HG03095 (cell line): ENCODE data around the gene TCHP.
"Not testable (repeated sequence)": the region's sequence is repeated elsewhere in the genome, so short reads cannot be mapped to it uniquely, and the experiment has no call there.

Source experiments
- ATAC-seq: cut with Tn5 transposase; IDR thresholded peaks from one replicate; pipeline ENCODE4 v1.9.1; 2021; ENCODE audit warnings: moderate library complexity; ENCODE audit not compliant: unreplicated experiment

The TCHP gene

DNA sequence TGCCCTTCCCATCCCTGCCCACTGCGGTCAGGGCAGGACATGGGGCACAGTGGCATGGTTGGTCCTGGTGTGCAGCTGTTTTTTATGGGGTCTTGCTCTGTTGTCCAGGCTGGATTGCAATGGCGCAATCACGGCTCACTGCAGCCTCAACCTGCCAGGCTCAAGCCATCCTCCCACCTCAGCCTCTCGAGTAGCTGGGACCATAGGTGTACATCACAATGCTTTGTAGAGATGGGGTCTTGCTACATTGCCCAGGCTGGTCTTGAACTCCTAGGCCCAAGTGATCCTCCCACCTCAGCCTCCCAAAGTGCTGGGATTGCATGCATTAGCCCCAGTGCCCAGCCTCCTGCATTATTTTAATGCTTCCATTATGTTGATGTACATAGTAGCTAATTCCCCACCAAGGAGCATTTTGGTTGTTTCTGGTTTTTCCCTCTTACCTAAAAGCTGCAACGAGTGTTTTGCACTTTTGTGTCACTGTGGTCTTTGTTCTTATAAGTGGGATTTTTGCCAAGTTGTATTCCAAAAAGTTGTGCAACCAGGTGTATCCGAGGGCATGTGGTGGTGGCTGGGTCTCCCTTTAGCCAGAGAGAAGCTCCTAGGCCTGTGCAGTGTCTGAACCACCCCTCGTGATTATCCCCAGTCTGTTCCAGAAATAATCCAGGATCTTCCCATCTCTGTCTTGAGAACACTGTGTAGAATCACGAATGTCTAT is 10.3 kb downstream of the TCHP start:
- ATAC-seq = no peak

DNA sequence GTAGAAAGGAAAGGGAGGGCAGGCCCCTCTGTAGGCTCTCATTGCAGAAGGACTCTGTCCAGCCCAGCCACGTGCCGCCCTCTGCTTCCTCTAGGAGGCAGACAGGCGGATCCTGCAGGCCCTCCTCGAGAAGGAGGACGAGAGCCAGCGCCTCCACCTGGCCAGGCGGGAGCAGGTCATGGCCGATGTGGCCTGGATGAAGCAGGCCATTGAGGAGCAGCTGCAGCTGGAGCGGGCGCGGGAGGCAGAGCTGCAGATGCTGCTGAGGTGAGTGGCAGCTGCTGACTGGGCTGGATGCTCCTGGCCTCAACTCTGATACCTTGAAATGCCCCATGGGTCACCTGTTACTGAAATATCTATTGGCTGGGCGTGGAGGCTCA is 10.9 kb downstream of the TCHP start:
- ATAC-seq = no peak

DNA sequence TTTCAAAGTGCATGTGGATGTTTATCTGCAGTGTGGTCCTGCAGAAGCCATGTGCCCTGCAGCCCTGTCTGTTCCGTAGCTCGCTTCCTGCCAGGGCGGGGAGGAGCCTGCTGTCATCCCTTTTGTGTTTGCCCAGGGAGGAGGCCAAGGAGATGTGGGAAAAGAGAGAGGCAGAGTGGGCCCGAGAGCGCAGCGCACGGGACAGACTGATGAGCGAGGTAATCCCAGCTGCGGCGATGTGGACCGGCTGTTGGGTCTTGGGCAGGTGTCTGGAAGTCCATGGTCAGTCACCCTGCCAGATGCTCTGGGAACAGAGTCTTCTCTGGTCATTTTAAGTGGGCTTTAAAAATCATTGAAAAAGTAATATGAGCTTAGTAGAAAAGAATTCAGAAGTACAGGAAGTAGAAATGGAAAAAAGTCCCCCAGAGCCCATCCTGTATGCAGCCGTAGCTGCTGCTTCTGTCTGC is 12.8 kb downstream of the TCHP start:
- no peak for ATAC-seq

DNA sequence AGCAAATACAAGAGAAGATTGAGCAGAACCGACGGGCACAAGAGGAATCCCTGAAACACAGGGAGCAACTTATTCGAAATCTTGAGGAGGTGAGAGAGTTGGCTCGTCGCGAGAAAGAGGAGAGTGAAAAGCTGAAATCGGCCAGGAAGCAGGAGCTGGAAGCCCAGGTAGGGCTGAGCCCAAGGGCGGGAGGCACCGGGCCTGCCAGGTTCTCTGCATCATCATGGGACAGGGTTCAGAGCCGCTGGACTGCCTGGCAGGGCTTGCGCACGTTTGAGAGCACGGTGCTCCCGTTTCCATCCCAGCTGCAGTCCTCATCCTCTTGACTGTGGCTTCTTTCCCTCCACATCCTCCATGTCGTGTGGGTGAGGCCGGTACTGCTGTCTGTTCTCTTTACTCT is 14.4 kb downstream of the TCHP start:
- no peak for ATAC-seq

DNA sequence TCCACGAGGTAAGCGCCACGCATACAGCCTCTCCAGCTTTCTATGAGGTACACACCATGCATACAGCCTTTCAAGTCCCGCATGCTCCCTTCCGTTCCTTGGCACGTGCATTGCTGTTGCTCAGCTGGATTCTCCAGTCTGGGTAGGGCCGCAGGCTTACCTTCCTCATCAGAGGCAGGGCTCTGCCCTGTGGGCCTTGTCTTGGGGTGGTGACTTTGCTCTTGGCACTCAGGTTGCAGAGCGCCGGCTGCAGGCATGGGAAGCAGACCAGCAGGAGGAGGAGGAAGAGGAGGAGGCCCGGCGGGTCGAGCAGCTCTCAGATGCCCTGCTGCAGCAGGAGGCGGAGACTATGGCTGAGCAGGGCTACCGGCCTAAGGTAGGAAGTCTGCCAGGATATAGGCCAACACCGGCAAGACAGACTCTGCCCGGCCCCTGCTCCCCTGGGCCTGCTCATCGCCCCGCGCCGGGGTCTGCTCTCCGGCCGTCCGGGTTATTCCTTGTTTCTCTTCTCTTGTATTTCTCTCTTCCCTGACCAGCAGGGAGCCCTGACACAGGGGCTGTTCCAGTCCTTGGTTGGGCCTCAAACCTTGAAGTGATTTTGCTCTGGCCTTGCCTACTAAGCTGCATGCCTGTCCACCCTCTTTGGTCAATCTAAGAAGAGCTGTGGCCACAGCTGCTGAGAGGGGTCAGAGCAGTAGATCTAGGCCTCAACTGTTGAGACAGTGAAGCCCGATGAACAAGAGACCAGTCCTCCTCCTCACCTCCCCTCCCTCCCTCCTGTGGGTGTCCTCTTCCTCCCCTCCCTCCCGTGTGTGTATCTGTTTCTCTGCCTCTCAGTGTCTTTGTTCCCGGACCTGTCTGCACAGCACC is 15.3 kb downstream of the TCHP start:
- ATAC-seq = no peak

DNA sequence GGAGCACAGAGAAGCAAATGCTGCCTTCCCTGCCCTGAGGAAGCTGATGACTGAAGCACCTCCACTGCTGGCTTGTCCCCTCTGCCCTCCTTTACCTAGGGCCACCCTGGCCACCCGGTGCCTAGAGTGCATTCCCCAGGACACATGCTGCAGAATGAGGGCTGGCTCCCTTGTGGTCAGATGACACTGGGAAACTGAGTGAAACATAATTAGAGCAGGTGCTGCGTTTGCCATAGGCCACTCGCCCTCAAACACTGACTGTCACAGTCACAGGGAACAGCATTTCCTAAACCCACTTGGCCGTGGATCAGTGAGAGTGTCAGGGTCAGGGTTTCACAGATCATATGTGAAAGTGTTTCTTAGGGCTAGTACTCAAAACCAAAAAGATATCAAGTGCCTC is 16.0 kb downstream of the TCHP start:
- no peak for ATAC-seq

DNA sequence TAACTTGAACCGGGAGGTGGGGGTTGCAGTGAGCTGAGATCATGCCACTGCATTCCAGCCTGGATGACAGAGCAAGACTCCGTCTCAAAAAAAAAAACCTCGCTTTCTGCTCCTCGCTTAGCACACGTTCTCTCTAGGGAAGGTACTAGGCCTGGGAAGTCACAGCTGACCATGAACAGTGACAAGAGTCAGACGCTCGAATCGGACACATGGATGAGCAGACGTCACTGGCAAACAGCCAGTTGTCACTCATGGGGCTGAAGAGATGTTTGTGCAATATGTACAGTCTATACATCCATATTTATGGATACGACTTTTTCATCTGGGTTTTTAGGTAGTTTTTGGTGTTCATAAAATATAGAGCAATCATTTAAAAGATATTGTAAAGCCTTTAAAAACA is 19.4 kb downstream of the TCHP start:
- ATAC-seq = no peak

DNA sequence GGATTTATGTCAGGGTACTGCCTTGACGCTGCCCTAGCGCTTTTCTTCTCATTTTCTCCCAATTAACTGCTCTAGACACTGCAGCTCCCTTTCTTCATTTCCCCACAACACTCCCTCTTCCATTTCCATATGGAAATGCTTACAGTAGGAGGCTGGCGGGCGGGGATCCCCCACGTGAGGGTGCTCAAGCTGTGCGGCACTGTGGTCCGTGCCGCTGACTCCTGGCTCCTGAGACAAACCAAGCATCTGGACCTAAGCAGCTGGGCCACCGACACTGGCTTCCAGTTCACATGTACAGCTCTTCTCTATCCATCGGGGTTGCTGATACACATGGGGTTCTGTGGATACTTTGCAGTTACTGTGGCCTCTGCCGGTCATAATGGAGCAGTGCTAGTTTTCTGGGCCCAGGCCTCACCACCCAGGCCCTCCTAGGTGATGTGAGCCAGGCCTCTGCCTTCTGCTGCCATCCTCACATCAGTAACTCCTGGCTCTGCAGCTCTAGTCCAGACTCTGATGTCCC is 20.2 kb downstream of the TCHP start:
- ATAC-seq = no peak

DNA sequence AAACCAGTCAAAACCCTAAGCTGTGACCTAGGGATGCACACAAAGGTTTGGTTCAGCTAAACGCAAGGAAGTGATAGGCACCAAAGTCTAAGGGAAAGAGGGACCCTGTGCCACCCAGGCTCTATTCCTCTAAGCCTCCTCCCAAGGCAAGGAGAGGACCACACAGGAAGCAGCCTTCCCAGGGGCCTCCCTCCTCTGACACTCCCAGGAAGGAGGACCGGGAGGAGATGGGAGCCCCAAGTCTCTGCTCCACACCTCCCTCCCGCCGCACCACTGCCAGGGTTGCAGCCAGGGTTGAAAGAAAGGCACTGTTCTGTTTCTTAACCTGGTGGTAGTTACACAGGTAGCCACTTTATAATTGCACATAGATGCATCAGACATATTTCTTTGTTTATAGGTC is 21.9 kb downstream of the TCHP start:
- no peak for ATAC-seq

DNA sequence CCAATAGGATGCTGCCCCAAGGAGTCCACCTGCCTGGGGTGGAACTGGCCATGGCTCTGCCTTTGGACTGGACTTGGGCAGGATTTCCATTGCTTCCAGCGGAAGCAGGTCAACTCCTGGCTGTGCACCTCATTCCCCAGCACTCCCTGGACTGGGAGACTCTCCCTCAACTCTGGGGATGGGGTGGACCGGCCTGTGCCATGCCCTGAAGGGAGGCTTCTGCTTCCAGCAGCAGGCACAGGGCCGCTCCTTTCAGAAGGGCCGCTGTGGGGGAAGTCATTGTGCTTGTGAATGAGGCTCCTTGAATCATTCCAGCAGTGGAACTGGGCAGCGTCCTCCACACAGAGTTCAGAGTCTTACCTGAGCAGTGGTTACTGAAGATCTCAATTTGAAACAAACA is 23.0 kb downstream of the TCHP start:
- no peak for ATAC-seq

DNA sequence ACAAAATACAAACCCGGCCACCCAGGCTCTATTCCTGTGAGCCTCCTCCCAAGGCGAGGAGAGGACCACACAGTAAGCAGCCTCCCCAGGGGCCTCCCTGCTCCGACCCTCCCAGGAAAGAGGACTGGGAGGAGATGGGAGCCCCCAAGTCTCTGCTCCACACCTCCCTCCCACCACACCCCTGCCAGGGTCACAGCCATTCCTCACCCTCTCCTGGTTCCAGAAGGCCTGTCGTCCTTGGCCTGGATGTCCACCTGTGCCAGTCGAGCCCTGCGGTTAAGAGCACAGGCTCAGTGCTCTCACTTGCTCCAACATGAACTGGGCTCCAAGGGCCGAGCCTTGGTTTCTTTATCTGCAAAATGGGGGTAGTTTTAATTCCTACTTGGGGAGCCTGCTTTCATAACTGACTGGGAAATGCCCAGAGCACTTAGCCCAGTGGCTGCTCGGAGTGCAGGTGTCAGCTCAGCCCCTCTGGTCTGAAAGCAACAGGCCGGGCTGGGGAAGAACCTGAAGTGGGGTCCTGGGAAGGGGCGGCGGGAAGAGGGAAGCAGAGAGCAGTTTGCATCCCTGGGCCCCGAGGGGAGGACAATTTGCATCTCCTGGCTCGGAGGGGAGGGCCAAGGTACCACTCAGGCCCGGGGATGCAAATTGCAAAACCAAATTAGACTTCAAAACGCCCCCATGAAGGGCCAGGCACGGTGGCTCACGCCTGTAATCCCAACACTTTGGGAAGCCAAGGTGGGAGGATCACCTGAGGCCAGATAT is 23.6 kb downstream of the TCHP start:
- ATAC-seq = no peak

DNA sequence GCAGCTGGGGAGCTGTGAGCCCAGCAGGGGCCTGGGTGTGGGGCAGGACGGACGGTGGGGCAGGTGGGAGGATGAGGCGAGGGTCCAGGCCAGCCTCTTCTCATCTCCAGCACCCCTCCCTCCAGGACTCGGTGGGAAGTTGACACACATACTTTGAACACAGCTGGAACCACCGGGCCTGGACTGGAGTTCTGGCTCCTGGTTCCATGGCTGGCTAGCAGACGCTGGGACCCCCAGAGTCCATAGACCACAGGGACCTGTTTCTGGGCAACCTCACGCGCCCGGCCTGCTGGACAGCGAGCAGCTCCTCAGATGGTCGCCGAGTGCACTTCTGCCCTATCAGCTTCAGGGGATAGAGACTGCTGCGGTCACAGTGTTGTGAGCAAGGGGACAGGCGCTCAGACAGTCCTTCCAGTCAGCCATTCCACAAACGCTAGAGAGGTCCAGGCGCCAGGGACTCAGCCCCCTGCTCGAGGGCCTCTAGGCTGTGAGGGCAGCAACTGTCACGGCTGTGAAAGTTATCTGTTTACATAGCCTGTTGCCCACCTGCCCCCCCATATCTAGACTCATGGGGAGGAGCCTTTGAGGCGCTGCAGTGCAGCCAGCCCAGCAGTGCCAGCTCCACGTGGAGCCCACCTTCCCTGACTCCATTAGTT is 25.2 kb downstream of the TCHP start:
- ATAC-seq = no peak

DNA sequence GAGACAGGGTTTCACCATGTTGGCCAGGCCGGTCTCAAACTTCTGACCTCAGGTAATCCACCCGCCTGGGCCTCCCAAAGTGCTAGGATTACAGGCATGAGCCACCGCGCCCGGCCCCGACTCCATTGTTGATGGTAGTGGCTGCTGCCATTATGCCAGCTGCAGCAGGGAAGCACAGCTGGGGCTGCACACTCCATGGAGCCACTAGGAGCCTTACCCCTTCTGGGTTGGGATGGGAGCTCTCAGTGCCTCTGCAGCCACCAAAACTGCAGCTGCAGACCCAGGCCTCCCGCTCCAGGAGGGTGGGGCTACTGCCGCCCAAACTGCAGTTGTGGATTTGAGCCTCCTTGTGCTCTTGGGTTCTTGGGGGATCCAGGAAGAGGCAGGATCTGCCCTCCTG is 25.9 kb downstream of the TCHP start:
- no peak for ATAC-seq

DNA sequence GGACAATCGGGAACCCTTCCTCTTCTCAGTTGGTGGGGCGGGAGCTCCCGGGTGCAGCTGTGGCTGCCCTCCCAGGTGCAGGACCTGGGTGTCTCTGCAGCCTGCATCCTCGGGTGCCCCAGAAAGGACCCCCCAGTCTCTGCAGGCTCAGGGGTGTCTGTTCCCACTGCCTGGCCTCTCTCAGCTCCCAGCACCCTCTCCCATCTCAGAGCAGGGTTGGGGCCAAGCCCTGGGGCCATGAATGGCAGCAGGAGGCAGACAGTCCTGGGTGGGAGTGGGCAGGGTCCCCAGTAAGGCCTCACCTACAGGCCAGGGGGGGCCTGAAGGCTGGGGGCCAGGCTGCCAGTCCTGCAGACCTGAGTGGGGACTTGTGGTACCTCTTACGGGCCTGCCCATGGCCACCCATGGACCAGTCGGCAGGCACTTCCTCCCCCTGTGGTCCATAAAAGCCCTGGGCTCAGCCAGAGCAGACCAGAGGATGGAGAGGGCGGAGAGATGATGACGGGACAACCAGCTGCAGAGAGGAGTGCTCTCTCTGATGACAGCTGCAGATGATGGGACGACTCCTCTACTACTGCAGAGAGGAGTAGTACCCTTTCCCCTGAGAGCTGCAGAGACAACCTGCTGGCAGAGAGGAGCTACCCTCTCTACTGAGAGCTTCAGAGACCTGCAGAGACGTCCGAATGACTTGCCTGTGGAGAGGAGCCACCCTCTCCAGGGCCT is 26.6 kb downstream of the TCHP start:
- no peak for ATAC-seq

DNA sequence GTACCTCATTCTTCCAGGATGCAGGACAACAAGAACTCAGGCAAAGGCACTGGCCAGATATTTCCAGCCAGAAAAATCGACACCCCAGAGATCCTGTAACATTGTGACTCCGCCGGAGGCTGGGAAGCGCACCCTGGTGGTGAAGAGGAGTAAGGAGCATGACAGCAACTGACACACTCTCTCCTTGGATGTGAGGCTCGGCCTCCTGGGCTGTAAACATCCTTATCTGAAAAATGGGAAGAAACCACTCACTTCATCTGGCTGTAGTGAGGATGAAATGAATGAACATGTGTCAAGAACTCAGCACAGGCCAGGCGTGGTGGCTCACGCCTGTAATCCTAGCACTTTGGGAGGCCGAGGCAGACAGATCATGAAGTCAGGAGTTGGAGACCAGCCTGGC is 27.5 kb downstream of the TCHP start:
- no peak for ATAC-seq

DNA sequence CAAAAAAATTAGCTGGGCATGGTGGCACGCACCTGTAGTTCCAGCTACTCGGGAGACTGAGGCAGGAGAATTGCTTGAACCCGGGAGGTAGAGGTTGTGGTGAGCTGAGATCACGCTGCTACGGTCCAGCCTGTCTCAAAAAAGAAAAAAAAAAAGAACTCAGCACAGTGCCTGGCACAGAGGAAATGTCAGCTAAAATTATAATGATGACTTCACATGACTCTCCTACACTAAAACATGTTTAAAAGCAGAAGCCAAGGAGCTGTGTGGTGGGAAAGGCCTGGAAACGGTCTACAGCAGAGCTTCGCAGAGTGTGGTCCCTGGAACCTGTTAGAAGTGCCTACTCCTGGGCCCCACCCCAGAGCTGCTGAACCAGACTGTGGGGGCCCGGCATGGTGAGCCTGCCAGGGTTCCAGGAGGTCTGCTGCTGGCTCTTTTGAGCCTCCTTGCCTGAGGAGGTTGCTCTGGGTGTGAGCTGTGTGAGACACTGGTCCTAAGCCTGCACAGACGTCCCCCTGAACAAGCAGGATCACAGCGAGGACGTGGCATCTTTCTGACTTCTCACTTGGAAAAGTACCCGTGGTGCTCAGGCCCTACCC is 28.1 kb downstream of the TCHP start:
- no peak for ATAC-seq

DNA sequence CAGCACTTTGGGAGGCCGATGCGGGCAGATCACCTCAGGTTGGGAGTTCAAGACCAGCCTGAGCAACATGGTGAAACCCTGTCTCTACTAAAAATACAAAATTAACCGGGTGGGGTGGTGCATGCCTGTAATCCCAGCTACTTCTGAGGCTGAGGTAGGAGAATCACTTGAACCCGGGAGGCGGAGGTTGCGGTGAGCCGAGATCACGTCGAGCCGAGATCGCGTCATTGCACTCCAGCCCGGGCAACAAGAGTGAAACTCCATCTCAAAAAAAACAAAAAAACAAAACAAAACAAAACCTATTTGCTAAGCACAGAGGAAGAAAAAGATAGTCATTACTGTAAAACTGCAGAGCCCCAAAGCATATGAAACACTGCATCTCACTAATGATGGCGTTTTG is 29.3 kb downstream of the TCHP start:
- not testable (repeated sequence) for ATAC-seq

DNA sequence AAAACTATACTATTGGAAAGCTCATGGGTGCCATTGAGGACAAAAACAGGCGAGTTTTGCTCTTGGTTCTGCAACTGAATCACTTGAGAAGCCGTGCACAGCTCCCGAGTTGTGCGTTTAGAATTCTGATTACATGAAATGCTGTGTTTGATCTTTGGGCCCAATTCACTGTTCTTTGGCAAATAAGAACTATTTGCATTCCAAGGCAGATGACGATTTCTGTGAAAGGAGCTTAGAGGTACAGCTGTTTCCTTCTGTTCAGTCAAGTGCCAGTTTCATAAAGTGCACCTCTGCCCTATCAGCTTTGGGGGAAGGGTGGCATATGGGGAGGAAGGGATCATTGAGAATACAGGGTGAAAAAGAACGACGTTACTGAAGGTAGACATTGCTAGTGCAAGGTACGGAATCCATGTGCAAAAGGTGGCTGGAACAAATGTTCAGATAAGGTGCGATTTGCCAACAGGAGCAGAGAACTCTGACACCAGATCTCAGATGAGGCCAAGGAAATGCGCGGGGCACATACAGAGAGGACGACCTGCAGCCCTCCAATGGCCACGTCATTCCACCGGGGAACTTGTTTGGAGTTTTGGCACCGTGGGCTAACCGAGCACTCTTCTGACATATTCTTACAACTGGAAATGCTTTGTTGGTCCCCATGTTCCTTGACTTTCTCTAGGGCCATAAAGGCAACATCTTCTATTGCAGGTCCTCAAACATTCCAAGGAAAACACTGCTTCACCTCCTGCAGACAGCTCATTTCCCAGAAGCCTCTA is 30.1 kb downstream of the TCHP start:
- ATAC-seq = no peak

DNA sequence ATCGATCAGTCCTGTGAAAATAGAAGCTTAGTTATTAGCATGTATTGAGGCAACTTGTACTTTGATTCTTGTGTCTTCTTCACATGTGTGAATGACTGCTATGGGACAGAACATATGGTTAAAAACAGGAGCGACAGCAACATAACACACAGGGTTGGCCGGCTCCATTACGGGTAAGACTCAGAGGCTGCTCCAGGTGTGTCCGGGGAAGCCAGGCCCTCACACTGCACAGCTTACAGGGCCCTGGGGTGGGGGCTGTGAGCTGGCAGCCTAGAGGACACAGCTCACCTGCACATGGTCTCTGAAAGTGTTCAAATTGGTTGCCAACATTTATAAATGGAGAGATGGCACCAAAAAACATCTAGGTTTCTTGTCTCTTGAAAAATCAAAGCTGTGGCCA is 31.1 kb downstream of the TCHP start:
- no peak for ATAC-seq
